Left renal cortex interstitium (tissue), 4 donors: ENCODE measurements around the gene SART1. TPM values are rescaled to one million over a fixed set of nuclear protein-coding genes. Genes with fewer than 3 reads are reported as not detected.
"Not testable (repeated sequence)": the region's sequence is repeated elsewhere in the genome, so short reads cannot be mapped to it uniquely, and the experiment has no call there.

Experiments
- DNase-seq, 4 donors: peaks; one replicate each; pipeline ENCODE4 v3.0.0-alpha.2; 2013; ENCODE audit warnings: low read depth in 4 of 4, low spot score in 2 of 4, missing footprints in 1 of 4
- polyA plus RNA-seq, 4 donors: library from polyadenylated mRNA; unstranded; fragments of 120-200 nt; gene quantifications; one replicate each; pipeline ENCODE4 v1.2.1, GENCODE V29; 2013; ENCODE audit not compliant: insufficient read length in 4 of 4

SART1 gene
- polyA plus RNA-seq, 4 donors = 45.3 to 57.6 (median 52.4) TPM

GRCh38 chr11:66014804-66015453, 53.4 kb downstream of the SART1 start:
- no peak for DNase-seq

GRCh38 chr11:66015454-66015881, 53.9 kb downstream of the SART1 start:
- DNase-seq = no peak

GRCh38 chr11:66015936-66016792, 54.6 kb downstream of the SART1 start:
- DNase-seq = no peak

GRCh38 chr11:66016793-66017177, 55.3 kb downstream of the SART1 start:
- no peak for DNase-seq

- DNase-seq = no peak
These were observed 55.8 kb downstream of the SART1 start for GRCh38 chr11:66017321-66017720.

GRCh38 chr11:66020212-66020611, 58.7 kb downstream of the SART1 start:
- DNase-seq = no peak

- DNase-seq = no peak
These were observed 59.3 kb downstream of the SART1 start for GRCh38 chr11:66020618-66021357.

- peak in 1 of 4 donors; percentile 34 for DNase-seq
These were observed 61.1 kb downstream of the SART1 start for GRCh38 chr11:66022401-66023185.

GRCh38 chr11:66023186-66023440, 61.6 kb downstream of the SART1 start:
- not testable (repeated sequence) for DNase-seq

GRCh38 chr11:66026017-66026529, 64.5 kb downstream of the SART1 start, which contains the start of gene CATSPER1:
Gene CATSPER1, minus strand, starts transcription at chr11:66026479. Its CDS starts 100 bp downstream, at chr11:66026379.
- DNase-seq = no peak

Other genes starting within 250 kb of the SART1 start
- 10 to 100 TPM; 68.5 to 80.9 (median 80.1) TPM for gene KAT5, start 249.5 kb upstream of the SART1 start, polyA plus RNA-seq
- gene RNASEH2C, start 240.9 kb upstream of the SART1 start, polyA plus RNA-seq = 10 to 100 TPM; 31.9 to 62.5 (median 53.3) TPM
- gene AP5B1, start 180.8 kb upstream of the SART1 start, polyA plus RNA-seq = 10 to 100 TPM in 1 of 4 donors, 1 to 10 TPM in 3; 6.0 to 11.8 (median 8.5) TPM
- 10 to 100 TPM in 3 of 4 donors, 1 to 10 TPM in 1; 9.2 to 16.6 (median 13.4) TPM for gene OVOL1, start 174.7 kb upstream of the SART1 start, polyA plus RNA-seq
- gene SNX32, start 127.8 kb upstream of the SART1 start, polyA plus RNA-seq = 1 to 10 TPM; 1.4 to 4.9 (median 2.5) TPM
- gene CFL1, start 103.6 kb upstream of the SART1 start, polyA plus RNA-seq = 100 to 1,000 TPM; 733 to 901 (median 785) TPM
- gene MUS81, start 101.3 kb upstream of the SART1 start, polyA plus RNA-seq = 10 to 100 TPM; 41.7 to 67.3 (median 55.7) TPM
- gene EFEMP2, start 88.9 kb upstream of the SART1 start, polyA plus RNA-seq = 100 to 1,000 TPM in 3 of 4 donors, 10 to 100 TPM in 1; 96.5 to 170 (median 123) TPM
- gene CTSW, start 81.9 kb upstream of the SART1 start, polyA plus RNA-seq = 1 to 10 TPM in 3 of 4 donors, under 1 TPM in 1; 0.77 to 1.6 (median 1.3) TPM
- gene FIBP, start 73.3 kb upstream of the SART1 start, polyA plus RNA-seq = 100 to 1,000 TPM in 1 of 4 donors, 10 to 100 TPM in 3; 91.1 to 106 (median 96.7) TPM
- 10 to 100 TPM in 2 of 4 donors, 1 to 10 TPM in 2; 7.6 to 19.9 (median 11.7) TPM for gene CCDC85B, start 71.1 kb upstream of the SART1 start, polyA plus RNA-seq
- under 1 TPM; 0.11 to 0.30 (median 0.18) TPM for gene FOSL1, start 61.3 kb upstream of the SART1 start, polyA plus RNA-seq
- 10 to 100 TPM; 31.8 to 49.9 (median 41.7) TPM for gene C11orf68, start 42.7 kb upstream of the SART1 start, polyA plus RNA-seq
- gene DRAP1, start 42.3 kb upstream of the SART1 start, polyA plus RNA-seq = 100 to 1,000 TPM in 2 of 4 donors, 10 to 100 TPM in 2; 73.3 to 131 (median 95.7) TPM
- under 1 TPM in 1 of 4 donors, not detected in 3; 0.52 TPM for gene TSGA10IP, start 16.3 kb upstream of the SART1 start, polyA plus RNA-seq
- 10 to 100 TPM; 25.3 to 32.7 (median 28.4) TPM for gene EIF1AD, start 40.4 kb downstream of the SART1 start, polyA plus RNA-seq
- 100 to 1,000 TPM; 218 to 315 (median 264) TPM for gene BANF1, start 40.8 kb downstream of the SART1 start, polyA plus RNA-seq
- gene CST6, start 50.3 kb downstream of the SART1 start, polyA plus RNA-seq = not detected
- gene CATSPER1, start 64.7 kb downstream of the SART1 start, polyA plus RNA-seq = not detected
- gene GAL3ST3, start 87.4 kb downstream of the SART1 start, polyA plus RNA-seq = 1 to 10 TPM; 3.7 to 8.6 (median 5.9) TPM
- gene SF3B2, start 90.6 kb downstream of the SART1 start, polyA plus RNA-seq = 100 to 1,000 TPM; 221 to 254 (median 237) TPM
- gene PACS1, start 108.5 kb downstream of the SART1 start, polyA plus RNA-seq = 10 to 100 TPM; 38.5 to 57.0 (median 50.4) TPM